K562 (cell line): ENCODE data around the gene CDAN1. TPM values are rescaled to one million over a fixed set of nuclear protein-coding genes. Genes with fewer than 3 reads are reported as not detected.

Source experiments
- ATAC-seq: fragments of 200-7000 bp; cut with Tn5 transposase; 3 replicates; pipeline ENCODE4 v1.9.1; 2020; ENCODE audit warnings: moderate library complexity
- BruUV-seq: library from RNA; stranded (reverse); fragments of 400-500 nt; replicated peaks from 2 replicates; lab custom pipeline; 2021; lab: Mats Ljungman, UMichigan
- CTCF ChIA-PET: fragments of 300-600 bp; formaldehyde crosslinking; extraction: SDS; loops from one replicate; lab custom pipeline; 2021; ENCODE audit warnings: low intra/inter-chr PET ratio; lab: Yijun Ruan, JAX
- POLR2A ChIA-PET: fragments of 300-600, 350-650 bp; sonication (Branson Sonifier 250); formaldehyde crosslinking; extraction: SDS; loops from one replicate; lab custom pipeline; 2021; ENCODE audit warnings: antibody characterized with exemption, inconsistent platforms; lab: Yijun Ruan, JAX
- DNase-seq, 4 experiments: peaks; one replicate each; pipeline versions ENCODE4 v3.0.0 to v3.0.0-alpha.2; 2011 to 2018; ENCODE audit warnings: low spot score in 3 of 4, mixed read lengths in 3 of 4; ENCODE audit errors: extremely low read depth in 1 of 4
- FAIRE-seq: peaks from 2 replicates; lab custom pipeline; 2011; peaks lifted over from hg19 to GRCh38; lab: Jason Lieb, UNC
- H2AFZ ChIP-seq: 2 replicates; pipeline ENCODE4 v1.6.0; 2011; ENCODE audit warnings: low read depth, low read length, control low read depth, inconsistent platforms
- H3K27ac ChIP-seq: fragments of 200-600 bp; 3 replicates; pipeline ENCODE4 v1.8.0; 2011; ENCODE audit warnings: low read depth, mild to moderate bottlenecking, control low read depth, inconsistent platforms, low read length, moderate library complexity, mixed read lengths; ENCODE audit errors: extremely low read depth
- H3K27me3 ChIP-seq, 2 experiments: fragments of 300-600 bp in 1 of 2; 2 replicates in 1 of 2; 3 replicates in 1 of 2; pipeline versions ENCODE4 v1.6.0 to v1.8.0; 2011; ENCODE audit warnings: inconsistent platforms in 2 of 2, low read length in 2 of 2, mild to moderate bottlenecking in 1 of 2, mixed read lengths in 1 of 2, moderate library complexity in 1 of 2; ENCODE audit not compliant: control insufficient read depth in 2 of 2, insufficient read depth in 2 of 2
- H3K36me3 ChIP-seq: fragments of 300-600 bp; 3 replicates; pipeline ENCODE4 v1.8.0; 2011; ENCODE audit warnings: mild to moderate bottlenecking, low read length, inconsistent platforms; ENCODE audit not compliant: control insufficient read depth, insufficient read depth
- H3K4me1 ChIP-seq, 2 experiments: fragments of 200-600 bp in 1 of 2; replicated peaks in 1 of 2; 2 replicates in 1 of 2; 3 replicates in 1 of 2; pipeline versions ENCODE4 v1.5.1 to v1.8.0; 2011; ENCODE audit warnings: inconsistent platforms in 2 of 2, low read length in 2 of 2, mild to moderate bottlenecking in 1 of 2, mixed read lengths in 1 of 2, moderate library complexity in 1 of 2; ENCODE audit not compliant: control insufficient read depth in 2 of 2, insufficient read depth in 2 of 2
- H3K4me2 ChIP-seq: 2 replicates; pipeline ENCODE4 v1.6.1; 2011; ENCODE audit warnings: low read length, control low read depth, inconsistent platforms, mixed read lengths; ENCODE audit not compliant: insufficient read depth
- H3K4me3 ChIP-seq: fragments of 200-600 bp; sonication (generic), shearing (Covaris generic); 2 replicates; pipeline ENCODE4 v1.5.1; 2016; ENCODE audit warnings: control low read depth, inconsistent platforms
- H3K79me2 ChIP-seq: fragments of 200-600 bp; 3 replicates; pipeline ENCODE4 v1.8.0; 2011; ENCODE audit warnings: low read length, inconsistent platforms; ENCODE audit not compliant: control insufficient read depth, insufficient read depth
- H3K9ac ChIP-seq, 2 experiments: 2 replicates each; pipeline versions ENCODE4 v1.6.0 to v1.6.1; 2011; ENCODE audit warnings: low read depth in 2 of 2, low read length in 2 of 2, control low read depth in 1 of 2, inconsistent platforms in 1 of 2, mild to moderate bottlenecking in 1 of 2, mixed read lengths in 1 of 2; ENCODE audit not compliant: insufficient read depth in 1 of 2
- H3K9me1 ChIP-seq: one replicate; pipeline ENCODE4 v1.6.0; 2011; ENCODE audit warnings: inconsistent platforms, mild to moderate bottlenecking, low read length, moderate library complexity; ENCODE audit not compliant: control insufficient read depth, insufficient read depth
- H3K9me3 ChIP-seq: replicated peaks from 2 replicates; pipeline ENCODE4 v1.5.1; 2011; ENCODE audit warnings: low read depth, low read length, inconsistent platforms; ENCODE audit not compliant: control insufficient read depth, insufficient read depth
- H4K20me1 ChIP-seq: replicated peaks from 2 replicates; pipeline ENCODE4 v1.6.1; 2011; ENCODE audit warnings: low read length, inconsistent platforms, mixed read lengths; ENCODE audit not compliant: control insufficient read depth, insufficient read depth
- EWSR1 ChIP-seq: fragments of 450-650 bp; IDR thresholded peaks from 2 replicates; pipeline ENCODE4 v1.6.1; 2018; ENCODE audit warnings: borderline replicate concordance, mild to moderate bottlenecking, low read depth, moderate library complexity; ENCODE audit not compliant: partially characterized antibody
- MTF1 ChIP-seq: fragments of 250-450 bp; sonication (Bioruptor Pico); IDR thresholded peaks from 2 replicates; pipeline ENCODE4 v1.9.0; 2021; ENCODE audit warnings: moderate library complexity, mild to moderate bottlenecking, inconsistent platforms, borderline replicate concordance
- PHB ChIP-seq: fragments of 250-450 bp; sonication (Bioruptor Pico); IDR thresholded peaks from 2 replicates; pipeline ENCODE4 v1.5.0; 2021
- RNF2 ChIP-seq: sonication (generic); IDR thresholded peaks from 2 replicates; pipeline ENCODE4 v1.6.1; 2016
- SPI1 ChIP-seq: IDR thresholded peaks from 2 replicates; pipeline ENCODE4 v1.6.1; 2011; ENCODE audit warnings: low read depth, low read length, control low read depth, borderline replicate concordance
- ZNF197 ChIP-seq: fragments of 200-800 bp; sonication (Bioruptor generic); IDR thresholded peaks from 2 replicates; pipeline ENCODE4 v1.6.1; 2016; ENCODE audit warnings: low read depth, missing genetic modification characterization, missing compliant biosample characterization
- ZNF263 ChIP-seq: sonication (generic); formaldehyde crosslinking; IDR thresholded peaks from 2 replicates; pipeline ENCODE4 v1.8.0; 2022; ENCODE audit warnings: mild to moderate bottlenecking, missing genetic modification reagents, borderline replicate concordance
- WGBS: fragments of 100-300 bp; shearing (Covaris generic); methylation state at CpG from one replicate; pipeline ENCODE4 v1.1.6; 2016; ENCODE audit warnings: low coverage, mixed read lengths; ENCODE audit not compliant: insufficient coverage; ENCODE audit errors: missing lambda C conversion rate; 5-methylcytosine and 5-hydroxymethylcytosine counted together
- in situ Hi-C: fragments of 300-500 bp; cut with MboI; formaldehyde crosslinking; loops from 4 replicates; pipeline ENCODE4 v1.15.0; 2018; ENCODE audit warnings: inconsistent platforms, mixed read lengths
- intact Hi-C: fragments of 100-400 bp; cut with micrococcal nuclease; formaldehyde crosslinking; loops from 2 replicates; pipeline ENCODE4 v1.14.2; 2022
- polyA plus RNA-seq, 8 experiments: library from polyadenylated mRNA; depleted of rRNA in 4 of 8; stranded (reverse) in 5 of 8; unstranded in 3 of 8; fragments of >200 nt; fragmentation: Nextera tagmentation in 2 of 8; fragmentation: Illumina TruSeq in 1 of 8; extraction: Ambion mirVana in 2 of 8; extraction: Trizol in 1 of 8; gene quantifications; 2 replicates each; pipeline versions ENCODE4 v1.2.1 to v1.2.3, GENCODE V29; 2011 to 2014; ENCODE audit warnings: inconsistent platforms in 1 of 8, missing spikeins in 1 of 8
- total RNA-seq, 7 experiments: library from RNA; depleted of rRNA in 6 of 7; stranded (reverse); fragments of >200 nt in 6 of 7; fragmentation: Illumina TruSeq in 2 of 7; extraction: Trizol in 2 of 7; gene quantifications; 2 replicates each; pipeline versions ENCODE4 v1.2.1 to v1.2.3, GENCODE V29; 2011 to 2021; ENCODE audit warnings: low replicate concordance in 1 of 7
- TF ChIP-seq, protein P1 (sequence below): sonication (generic); formaldehyde crosslinking; IDR thresholded peaks from 2 replicates; pipeline ENCODE4 v1.8.0; 2022; ENCODE audit warnings: mild to moderate bottlenecking, missing genetic modification reagents
- TF ChIP-seq, protein P2 (sequence below): sonication (generic); formaldehyde crosslinking; IDR thresholded peaks from 2 replicates; pipeline ENCODE4 v1.8.0; 2022; ENCODE audit warnings: mild to moderate bottlenecking, missing genetic modification reagents
- TF ChIP-seq, protein P3 (sequence below), 2 experiments: IDR thresholded peaks; 2 replicates each; pipeline ENCODE4 v1.6.1; 2011; ENCODE audit warnings: borderline replicate concordance in 1 of 2, control low read depth in 1 of 2, low read depth in 1 of 2, low read length in 1 of 2, mild to moderate bottlenecking in 1 of 2, mixed read lengths in 1 of 2, moderate library complexity in 1 of 2; ENCODE audit not compliant: insufficient read depth in 1 of 2, insufficient read length in 1 of 2, poor library complexity in 1 of 2, severe bottlenecking in 1 of 2; ENCODE audit errors: extremely low read depth in 1 of 2

The CDAN1 gene
- total and polyA plus RNA-seq, 9 of the 15 experiments (the other 6 are each of a cell fraction or from before 2014, with no cell fraction given) = 1.6 to 34.4 (median 13.8) TPM

DNA sequence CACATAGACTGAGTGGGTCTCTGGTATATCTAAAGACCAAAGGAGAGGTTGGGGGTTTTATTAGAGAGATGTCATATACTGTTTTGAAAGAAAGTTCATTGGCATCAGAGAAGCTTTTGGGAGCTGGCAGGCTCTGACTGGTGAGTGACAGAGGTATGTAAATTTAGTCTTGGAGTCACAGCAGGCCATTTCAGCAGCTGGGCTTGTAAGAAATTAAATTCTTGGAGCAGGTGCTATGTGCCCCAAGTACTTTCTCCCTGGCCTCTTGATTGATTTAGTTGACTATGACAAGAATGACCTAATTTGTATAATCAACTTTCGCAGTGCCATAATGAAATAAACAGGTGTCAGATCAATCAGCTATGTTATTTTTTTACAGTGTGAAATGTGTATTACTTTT lies 47.8 kb upstream of the CDAN1 start (continued):
- no peak for TF ChIP-seq SPI1

DNA sequence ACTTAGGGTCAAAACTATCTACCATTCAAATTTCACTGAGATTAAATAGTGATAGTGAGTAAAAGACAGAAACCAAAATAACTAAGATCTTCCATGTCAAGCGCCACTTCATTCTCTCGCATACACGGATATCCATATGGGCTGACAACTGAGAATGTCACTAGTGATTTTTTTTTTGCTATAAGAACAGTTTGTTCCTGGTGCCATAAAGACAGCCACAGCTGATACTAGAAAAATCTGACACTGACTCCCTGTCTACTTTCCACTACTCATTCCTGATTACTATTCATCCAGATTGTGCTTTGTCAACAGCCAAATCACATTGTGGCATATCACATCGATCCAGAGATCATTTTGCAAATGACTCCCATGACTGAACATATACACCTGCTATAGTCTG lies 45.8 kb upstream of the CDAN1 start:
- H3K9ac ChIP-seq = no peak overlapping the region
- no peaks in the 10 kb centered on the region for H3K79me2 ChIP-seq
- no peak overlapping the region for H3K4me3 ChIP-seq
- no peak overlapping the region for H3K27ac ChIP-seq
- in situ Hi-C loops = no loop called here
- H3K9me3 ChIP-seq = no peaks in the 10 kb centered on the region
- H2AFZ ChIP-seq = no peak overlapping the region
- H3K27me3 ChIP-seq = no peaks in the 10 kb centered on the region
- no peak overlapping the region for H3K4me2 ChIP-seq
- 84% methylated on average over 4 of the region's 4 CpGs for WGBS
- no peaks in the 10 kb centered on the region for H3K9me1 ChIP-seq
- POLR2A ChIA-PET = no interaction called here
- no peak for FAIRE-seq
- no peak for DNase-seq
- ATAC-seq = no peak
- H4K20me1 ChIP-seq = no peaks in the 10 kb centered on the region
- TF ChIP-seq, protein P1, sequence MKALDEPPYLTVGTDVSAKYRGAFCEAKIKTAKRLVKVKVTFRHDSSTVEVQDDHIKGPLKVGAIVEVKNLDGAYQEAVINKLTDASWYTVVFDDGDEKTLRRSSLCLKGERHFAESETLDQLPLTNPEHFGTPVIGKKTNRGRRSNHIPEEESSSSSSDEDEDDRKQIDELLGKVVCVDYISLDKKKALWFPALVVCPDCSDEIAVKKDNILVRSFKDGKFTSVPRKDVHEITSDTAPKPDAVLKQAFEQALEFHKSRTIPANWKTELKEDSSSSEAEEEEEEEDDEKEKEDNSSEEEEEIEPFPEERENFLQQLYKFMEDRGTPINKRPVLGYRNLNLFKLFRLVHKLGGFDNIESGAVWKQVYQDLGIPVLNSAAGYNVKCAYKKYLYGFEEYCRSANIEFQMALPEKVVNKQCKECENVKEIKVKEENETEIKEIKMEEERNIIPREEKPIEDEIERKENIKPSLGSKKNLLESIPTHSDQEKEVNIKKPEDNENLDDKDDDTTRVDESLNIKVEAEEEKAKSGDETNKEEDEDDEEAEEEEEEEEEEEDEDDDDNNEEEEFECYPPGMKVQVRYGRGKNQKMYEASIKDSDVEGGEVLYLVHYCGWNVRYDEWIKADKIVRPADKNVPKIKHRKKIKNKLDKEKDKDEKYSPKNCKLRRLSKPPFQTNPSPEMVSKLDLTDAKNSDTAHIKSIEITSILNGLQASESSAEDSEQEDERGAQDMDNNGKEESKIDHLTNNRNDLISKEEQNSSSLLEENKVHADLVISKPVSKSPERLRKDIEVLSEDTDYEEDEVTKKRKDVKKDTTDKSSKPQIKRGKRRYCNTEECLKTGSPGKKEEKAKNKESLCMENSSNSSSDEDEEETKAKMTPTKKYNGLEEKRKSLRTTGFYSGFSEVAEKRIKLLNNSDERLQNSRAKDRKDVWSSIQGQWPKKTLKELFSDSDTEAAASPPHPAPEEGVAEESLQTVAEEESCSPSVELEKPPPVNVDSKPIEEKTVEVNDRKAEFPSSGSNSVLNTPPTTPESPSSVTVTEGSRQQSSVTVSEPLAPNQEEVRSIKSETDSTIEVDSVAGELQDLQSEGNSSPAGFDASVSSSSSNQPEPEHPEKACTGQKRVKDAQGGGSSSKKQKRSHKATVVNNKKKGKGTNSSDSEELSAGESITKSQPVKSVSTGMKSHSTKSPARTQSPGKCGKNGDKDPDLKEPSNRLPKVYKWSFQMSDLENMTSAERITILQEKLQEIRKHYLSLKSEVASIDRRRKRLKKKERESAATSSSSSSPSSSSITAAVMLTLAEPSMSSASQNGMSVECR (CRISPR knock-in tag) = no peak
- TF ChIP-seq ZNF197 (CRISPR knock-in tag) (no peak), ZNF263 (no peak), MTF1 (CRISPR knock-in tag) (no peak), EWSR1 (no peak), PHB (CRISPR knock-in tag) (no peak), RNF2 (no peak)
- TF ChIP-seq, protein P2, sequence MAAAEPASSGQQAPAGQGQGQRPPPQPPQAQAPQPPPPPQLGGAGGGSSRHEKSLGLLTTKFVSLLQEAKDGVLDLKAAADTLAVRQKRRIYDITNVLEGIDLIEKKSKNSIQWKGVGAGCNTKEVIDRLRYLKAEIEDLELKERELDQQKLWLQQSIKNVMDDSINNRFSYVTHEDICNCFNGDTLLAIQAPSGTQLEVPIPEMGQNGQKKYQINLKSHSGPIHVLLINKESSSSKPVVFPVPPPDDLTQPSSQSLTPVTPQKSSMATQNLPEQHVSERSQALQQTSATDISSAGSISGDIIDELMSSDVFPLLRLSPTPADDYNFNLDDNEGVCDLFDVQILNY (CRISPR knock-in tag) = no peak
- TF ChIP-seq, protein P3, sequence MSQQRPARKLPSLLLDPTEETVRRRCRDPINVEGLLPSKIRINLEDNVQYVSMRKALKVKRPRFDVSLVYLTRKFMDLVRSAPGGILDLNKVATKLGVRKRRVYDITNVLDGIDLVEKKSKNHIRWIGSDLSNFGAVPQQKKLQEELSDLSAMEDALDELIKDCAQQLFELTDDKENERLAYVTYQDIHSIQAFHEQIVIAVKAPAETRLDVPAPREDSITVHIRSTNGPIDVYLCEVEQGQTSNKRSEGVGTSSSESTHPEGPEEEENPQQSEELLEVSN (IDR thresholded peaks at IDR 0.05; ENCODE audit: borderline replicate concordance in 1 of 2, extremely low read depth in 1 of 2, insufficient read depth in 1 of 2, insufficient read length in 1 of 2, low read depth in 1 of 2, low read length in 1 of 2, poor library complexity in 1 of 2, severe bottlenecking in 1 of 2) = no peak
- TF ChIP-seq, all 486 proteins: peak for 0
- Histone ChIP-seq H3K4me1 (no peaks in the 10 kb centered on the region), H3K36me3 (peaks cover 7% of the 10 kb centered on the region; the same call in 1 of the 3 replicates)
- CTCF ChIA-PET = no interaction called here
- intact Hi-C loops = no loop called here
- BruUV-seq = no TSS peak
